PC-3 (cell line): ENCODE measurements around the gene TRRAP.

Experiments used
- EZH2 ChIP-seq: fragments of 300-600 bp; sonication (generic); IDR thresholded peaks from one replicate; pipeline ENCODE4 v1.6.1; 2017; ENCODE audit warnings: antibody characterized with exemption, mild to moderate bottlenecking, low read length; ENCODE audit not compliant: unreplicated experiment
- TF ChIP-seq, protein P1 (sequence below): fragments of 300-600 bp; sonication (generic); conservative IDR thresholded peaks from 2 replicates; pipeline ENCODE4 v1.5.1; 2017; ENCODE audit warnings: antibody characterized with exemption, low read depth, mild to moderate bottlenecking, low read length

- TF ChIP-seq, protein P1, sequence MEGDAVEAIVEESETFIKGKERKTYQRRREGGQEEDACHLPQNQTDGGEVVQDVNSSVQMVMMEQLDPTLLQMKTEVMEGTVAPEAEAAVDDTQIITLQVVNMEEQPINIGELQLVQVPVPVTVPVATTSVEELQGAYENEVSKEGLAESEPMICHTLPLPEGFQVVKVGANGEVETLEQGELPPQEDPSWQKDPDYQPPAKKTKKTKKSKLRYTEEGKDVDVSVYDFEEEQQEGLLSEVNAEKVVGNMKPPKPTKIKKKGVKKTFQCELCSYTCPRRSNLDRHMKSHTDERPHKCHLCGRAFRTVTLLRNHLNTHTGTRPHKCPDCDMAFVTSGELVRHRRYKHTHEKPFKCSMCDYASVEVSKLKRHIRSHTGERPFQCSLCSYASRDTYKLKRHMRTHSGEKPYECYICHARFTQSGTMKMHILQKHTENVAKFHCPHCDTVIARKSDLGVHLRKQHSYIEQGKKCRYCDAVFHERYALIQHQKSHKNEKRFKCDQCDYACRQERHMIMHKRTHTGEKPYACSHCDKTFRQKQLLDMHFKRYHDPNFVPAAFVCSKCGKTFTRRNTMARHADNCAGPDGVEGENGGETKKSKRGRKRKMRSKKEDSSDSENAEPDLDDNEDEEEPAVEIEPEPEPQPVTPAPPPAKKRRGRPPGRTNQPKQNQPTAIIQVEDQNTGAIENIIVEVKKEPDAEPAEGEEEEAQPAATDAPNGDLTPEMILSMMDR, result no peak
- TF ChIP-seq EZH2, result no peak
These were observed 129.9 kb downstream of the TRRAP start for GRCh38 chr7:99008181-99008631.
